GM23338 (cell line): ENCODE data around the gene CDYL.

ENCODE experiments used
- EZH2 ChIP-seq: fragments of 200-600 bp; sonication (generic); IDR thresholded peaks from one replicate; pipeline ENCODE4 v1.8.0; 2017; ENCODE audit warnings: antibody characterized with exemption, mild to moderate bottlenecking, low read depth; ENCODE audit not compliant: unreplicated experiment
- JUNB ChIP-seq: IDR thresholded peaks from one replicate; pipeline ENCODE4 v1.6.1; 2016; ENCODE audit warnings: antibody characterized with exemption; ENCODE audit not compliant: unreplicated experiment
- TF ChIP-seq, protein P1 (sequence below), 2 experiments: fragments of 200-600 bp in 1 of 2; sonication (generic) in 1 of 2; conservative IDR thresholded peaks; 2 replicates each; pipeline versions ENCODE4 v1.5.1 to v1.6.1; 2016 to 2017; ENCODE audit warnings: antibody characterized with exemption in 2 of 2, low read depth in 2 of 2, mild to moderate bottlenecking in 2 of 2, moderate library complexity in 1 of 2
- TF ChIP-seq, protein P2 (sequence below): IDR thresholded peaks from one replicate; pipeline ENCODE4 v1.6.1; 2018; ENCODE audit warnings: antibody characterized with exemption; ENCODE audit not compliant: unreplicated experiment
- TF ChIP-seq, protein P3 (sequence below): IDR thresholded peaks from 2 replicates; pipeline ENCODE4 v1.6.1; 2016; ENCODE audit warnings: antibody characterized with exemption

DNA sequence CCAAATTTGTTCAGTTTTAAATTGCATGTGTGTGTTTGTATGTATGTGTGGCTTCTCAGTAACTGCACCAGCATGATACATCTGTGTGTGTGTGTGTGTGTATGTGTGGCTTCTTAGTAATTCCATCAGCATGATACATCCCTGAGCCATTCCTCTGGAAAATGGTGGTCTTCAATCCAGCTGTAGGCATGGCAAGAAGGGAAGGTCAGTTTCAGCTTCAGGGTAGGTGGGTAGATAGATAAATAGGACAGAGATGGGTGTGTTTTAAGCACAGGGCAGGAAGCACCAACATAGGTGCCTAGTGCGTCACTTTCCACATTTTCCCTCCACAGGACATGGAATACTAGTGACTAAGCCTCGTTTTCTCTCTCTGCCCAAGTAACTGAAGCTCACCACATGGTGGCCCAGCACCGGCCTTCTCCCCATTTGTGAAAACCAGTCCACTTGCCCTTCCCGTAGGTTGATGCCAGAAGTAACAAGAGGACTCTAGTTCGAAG lies 144.8 kb downstream of the CDYL start:
- TF ChIP-seq, protein P1, sequence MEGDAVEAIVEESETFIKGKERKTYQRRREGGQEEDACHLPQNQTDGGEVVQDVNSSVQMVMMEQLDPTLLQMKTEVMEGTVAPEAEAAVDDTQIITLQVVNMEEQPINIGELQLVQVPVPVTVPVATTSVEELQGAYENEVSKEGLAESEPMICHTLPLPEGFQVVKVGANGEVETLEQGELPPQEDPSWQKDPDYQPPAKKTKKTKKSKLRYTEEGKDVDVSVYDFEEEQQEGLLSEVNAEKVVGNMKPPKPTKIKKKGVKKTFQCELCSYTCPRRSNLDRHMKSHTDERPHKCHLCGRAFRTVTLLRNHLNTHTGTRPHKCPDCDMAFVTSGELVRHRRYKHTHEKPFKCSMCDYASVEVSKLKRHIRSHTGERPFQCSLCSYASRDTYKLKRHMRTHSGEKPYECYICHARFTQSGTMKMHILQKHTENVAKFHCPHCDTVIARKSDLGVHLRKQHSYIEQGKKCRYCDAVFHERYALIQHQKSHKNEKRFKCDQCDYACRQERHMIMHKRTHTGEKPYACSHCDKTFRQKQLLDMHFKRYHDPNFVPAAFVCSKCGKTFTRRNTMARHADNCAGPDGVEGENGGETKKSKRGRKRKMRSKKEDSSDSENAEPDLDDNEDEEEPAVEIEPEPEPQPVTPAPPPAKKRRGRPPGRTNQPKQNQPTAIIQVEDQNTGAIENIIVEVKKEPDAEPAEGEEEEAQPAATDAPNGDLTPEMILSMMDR (conservative IDR thresholded peaks at IDR 0.05; ENCODE audit: low read depth in 2 of 2) = no peak
- TF ChIP-seq, protein P2, sequence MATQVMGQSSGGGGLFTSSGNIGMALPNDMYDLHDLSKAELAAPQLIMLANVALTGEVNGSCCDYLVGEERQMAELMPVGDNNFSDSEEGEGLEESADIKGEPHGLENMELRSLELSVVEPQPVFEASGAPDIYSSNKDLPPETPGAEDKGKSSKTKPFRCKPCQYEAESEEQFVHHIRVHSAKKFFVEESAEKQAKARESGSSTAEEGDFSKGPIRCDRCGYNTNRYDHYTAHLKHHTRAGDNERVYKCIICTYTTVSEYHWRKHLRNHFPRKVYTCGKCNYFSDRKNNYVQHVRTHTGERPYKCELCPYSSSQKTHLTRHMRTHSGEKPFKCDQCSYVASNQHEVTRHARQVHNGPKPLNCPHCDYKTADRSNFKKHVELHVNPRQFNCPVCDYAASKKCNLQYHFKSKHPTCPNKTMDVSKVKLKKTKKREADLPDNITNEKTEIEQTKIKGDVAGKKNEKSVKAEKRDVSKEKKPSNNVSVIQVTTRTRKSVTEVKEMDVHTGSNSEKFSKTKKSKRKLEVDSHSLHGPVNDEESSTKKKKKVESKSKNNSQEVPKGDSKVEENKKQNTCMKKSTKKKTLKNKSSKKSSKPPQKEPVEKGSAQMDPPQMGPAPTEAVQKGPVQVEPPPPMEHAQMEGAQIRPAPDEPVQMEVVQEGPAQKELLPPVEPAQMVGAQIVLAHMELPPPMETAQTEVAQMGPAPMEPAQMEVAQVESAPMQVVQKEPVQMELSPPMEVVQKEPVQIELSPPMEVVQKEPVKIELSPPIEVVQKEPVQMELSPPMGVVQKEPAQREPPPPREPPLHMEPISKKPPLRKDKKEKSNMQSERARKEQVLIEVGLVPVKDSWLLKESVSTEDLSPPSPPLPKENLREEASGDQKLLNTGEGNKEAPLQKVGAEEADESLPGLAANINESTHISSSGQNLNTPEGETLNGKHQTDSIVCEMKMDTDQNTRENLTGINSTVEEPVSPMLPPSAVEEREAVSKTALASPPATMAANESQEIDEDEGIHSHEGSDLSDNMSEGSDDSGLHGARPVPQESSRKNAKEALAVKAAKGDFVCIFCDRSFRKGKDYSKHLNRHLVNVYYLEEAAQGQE = no peak
- TF ChIP-seq EZH2 = no peak
- TF ChIP-seq, protein P3, sequence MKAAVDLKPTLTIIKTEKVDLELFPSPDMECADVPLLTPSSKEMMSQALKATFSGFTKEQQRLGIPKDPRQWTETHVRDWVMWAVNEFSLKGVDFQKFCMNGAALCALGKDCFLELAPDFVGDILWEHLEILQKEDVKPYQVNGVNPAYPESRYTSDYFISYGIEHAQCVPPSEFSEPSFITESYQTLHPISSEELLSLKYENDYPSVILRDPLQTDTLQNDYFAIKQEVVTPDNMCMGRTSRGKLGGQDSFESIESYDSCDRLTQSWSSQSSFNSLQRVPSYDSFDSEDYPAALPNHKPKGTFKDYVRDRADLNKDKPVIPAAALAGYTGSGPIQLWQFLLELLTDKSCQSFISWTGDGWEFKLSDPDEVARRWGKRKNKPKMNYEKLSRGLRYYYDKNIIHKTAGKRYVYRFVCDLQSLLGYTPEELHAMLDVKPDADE = no peak
- no peak for TF ChIP-seq JUNB
